ENCODE measurements around the gene TMPRSS9.

- TF ChIP-seq, protein P1, sequence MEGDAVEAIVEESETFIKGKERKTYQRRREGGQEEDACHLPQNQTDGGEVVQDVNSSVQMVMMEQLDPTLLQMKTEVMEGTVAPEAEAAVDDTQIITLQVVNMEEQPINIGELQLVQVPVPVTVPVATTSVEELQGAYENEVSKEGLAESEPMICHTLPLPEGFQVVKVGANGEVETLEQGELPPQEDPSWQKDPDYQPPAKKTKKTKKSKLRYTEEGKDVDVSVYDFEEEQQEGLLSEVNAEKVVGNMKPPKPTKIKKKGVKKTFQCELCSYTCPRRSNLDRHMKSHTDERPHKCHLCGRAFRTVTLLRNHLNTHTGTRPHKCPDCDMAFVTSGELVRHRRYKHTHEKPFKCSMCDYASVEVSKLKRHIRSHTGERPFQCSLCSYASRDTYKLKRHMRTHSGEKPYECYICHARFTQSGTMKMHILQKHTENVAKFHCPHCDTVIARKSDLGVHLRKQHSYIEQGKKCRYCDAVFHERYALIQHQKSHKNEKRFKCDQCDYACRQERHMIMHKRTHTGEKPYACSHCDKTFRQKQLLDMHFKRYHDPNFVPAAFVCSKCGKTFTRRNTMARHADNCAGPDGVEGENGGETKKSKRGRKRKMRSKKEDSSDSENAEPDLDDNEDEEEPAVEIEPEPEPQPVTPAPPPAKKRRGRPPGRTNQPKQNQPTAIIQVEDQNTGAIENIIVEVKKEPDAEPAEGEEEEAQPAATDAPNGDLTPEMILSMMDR (IDR thresholded peaks at IDR 0.05) = no peak
- no peak for TF ChIP-seq POLR2A (IDR thresholded peaks at IDR 0.05)
Measured at GRCh38 chr19:2431318-2432055, 71.4 kb downstream of the TMPRSS9 start.
